CD14-positive monocyte (primary cell): Measurements from ENCODE around the gene PHF13. TPM values are rescaled to one million over a fixed set of nuclear protein-coding genes. Genes with fewer than 3 reads are reported as not detected.

Experiments
- DNase-seq, 3 donors: peaks; one replicate each; pipeline ENCODE4 v3.0.0-alpha.2; 2011 to 2022
- H2AFZ ChIP-seq: 2 replicates; pipeline ENCODE4 v1.6.0; 2012; ENCODE audit warnings: mild to moderate bottlenecking, low read depth, low read length, inconsistent platforms; ENCODE audit not compliant: insufficient read depth, poor library complexity, severe bottlenecking
- H3K27ac ChIP-seq, 2 donors: 1 replicate in 1 of 2; 2 replicates in 1 of 2; pipeline ENCODE4 v1.5.1; 2012 to 2013; ENCODE audit warnings: low read length in 2 of 2, control low read depth in 1 of 2, inconsistent platforms in 1 of 2, low read depth in 1 of 2, mild to moderate bottlenecking in 1 of 2
- H3K27me3 ChIP-seq, 2 donors: one replicate each; pipeline versions ENCODE4 v1.6.0 to v1.6.1; 2011 to 2013; ENCODE audit warnings: low read length in 2 of 2; ENCODE audit not compliant: control insufficient read depth in 2 of 2, insufficient read depth in 2 of 2
- H3K36me3 ChIP-seq, 2 donors: replicated peaks in 1 of 2; 1 replicate in 1 of 2; 2 replicates in 1 of 2; pipeline versions ENCODE4 v1.5.1 to v1.6.1; 2012 to 2013; ENCODE audit warnings: low read length in 2 of 2, control low read depth in 1 of 2, inconsistent platforms in 1 of 2, mild to moderate bottlenecking in 1 of 2; ENCODE audit not compliant: insufficient read depth in 2 of 2, control insufficient read depth in 1 of 2
- H3K4me1 ChIP-seq, 2 donors: 1 replicate in 1 of 2; 2 replicates in 1 of 2; pipeline versions ENCODE4 v1.5.1 to v1.6.1; 2012 to 2013; ENCODE audit warnings: low read length in 2 of 2, control low read depth in 1 of 2, inconsistent platforms in 1 of 2, mild to moderate bottlenecking in 1 of 2, moderate library complexity in 1 of 2; ENCODE audit not compliant: insufficient read depth in 2 of 2, control insufficient read depth in 1 of 2
- H3K4me2 ChIP-seq: replicated peaks from 2 replicates; pipeline ENCODE3; 2012; ENCODE audit warnings: low read length, moderate library complexity, mild to moderate bottlenecking; ENCODE audit not compliant: poor library complexity, severe bottlenecking; ENCODE audit errors: extremely low read depth
- H3K4me3 ChIP-seq, 3 experiments: fragments of 200-600 bp in 1 of 3; sonication (generic) in 1 of 3; replicated peaks in 1 of 3; 1 replicate in 2 of 3; 2 replicates in 1 of 3; pipeline ENCODE4 v1.5.1; 2011 to 2013; ENCODE audit warnings: low read length in 3 of 3, mild to moderate bottlenecking in 3 of 3, control low read depth in 2 of 3, low read depth in 2 of 3, inconsistent platforms in 1 of 3, moderate library complexity in 1 of 3
- H3K79me2 ChIP-seq: 2 replicates; pipeline ENCODE4 v1.6.0; 2012; ENCODE audit warnings: mild to moderate bottlenecking, control low read depth, inconsistent platforms, low read length, moderate library complexity; ENCODE audit not compliant: insufficient read depth
- H3K9ac ChIP-seq: 2 replicates; pipeline ENCODE4 v1.6.0; 2017; ENCODE audit warnings: low read length, mild to moderate bottlenecking; ENCODE audit not compliant: insufficient read depth, poor library complexity, severe bottlenecking
- H3K9me3 ChIP-seq, 2 donors: replicated peaks in 1 of 2; 1 replicate in 1 of 2; 2 replicates in 1 of 2; pipeline versions ENCODE4 v1.5.1 to v1.6.1; 2012 to 2013; ENCODE audit warnings: low read length in 2 of 2, control low read depth in 1 of 2; ENCODE audit not compliant: control insufficient read depth in 1 of 2, insufficient read depth in 1 of 2
- H4K20me1 ChIP-seq: 2 replicates; pipeline ENCODE4 v1.6.0; 2012; ENCODE audit warnings: mild to moderate bottlenecking, low read length, control low read depth, moderate library complexity; ENCODE audit not compliant: insufficient read depth
- H3K27ac Mint-ChIP-seq, 7 donors: one replicate each; pipeline ENCODE4 v1.8.0; 2020; ENCODE audit warnings: mild to moderate bottlenecking in 7 of 7, mixed read lengths in 7 of 7, moderate library complexity in 6 of 7, inconsistent platforms in 2 of 7
- H3K27me3 Mint-ChIP-seq, 3 donors: one replicate each; pipeline ENCODE4 v1.8.0; 2021 to 2022; ENCODE audit warnings: low read depth in 3 of 3, mild to moderate bottlenecking in 3 of 3, mixed read lengths in 3 of 3, moderate library complexity in 3 of 3, inconsistent platforms in 1 of 3
- H3K36me3 Mint-ChIP-seq, 2 donors: one replicate each; pipeline ENCODE4 v1.8.0; 2020; ENCODE audit warnings: mixed read lengths in 2 of 2, inconsistent platforms in 1 of 2, mild to moderate bottlenecking in 1 of 2
- H3K4me1 Mint-ChIP-seq: one replicate; pipeline ENCODE4 v1.8.0; 2020; ENCODE audit warnings: mild to moderate bottlenecking, mixed read lengths
- H3K4me3 Mint-ChIP-seq, 2 donors: one replicate each; pipeline ENCODE4 v1.8.0; 2020; ENCODE audit warnings: mild to moderate bottlenecking in 2 of 2, mixed read lengths in 2 of 2, moderate library complexity in 1 of 2
- H3K9me3 Mint-ChIP-seq, 7 donors: one replicate each; pipeline ENCODE4 v1.8.0; 2020 to 2022; ENCODE audit warnings: mixed read lengths in 7 of 7, mild to moderate bottlenecking in 6 of 7, moderate library complexity in 6 of 7, inconsistent platforms in 2 of 7
- WGBS: methylation state at CpG from one replicate; pipeline ENCODE4 v1.1.5; 2013; ENCODE audit warnings: missing lambda C conversion rate; ENCODE audit not compliant: insufficient coverage; 5-methylcytosine and 5-hydroxymethylcytosine counted together
- intact Hi-C, 2 donors: fragments of 100-400 bp; cut with micrococcal nuclease; formaldehyde crosslinking; loops; one replicate each; pipeline versions ENCODE4 v1.15.0 to v1.15.1; 2023
- polyA plus RNA-seq, 3 donors: library from polyadenylated mRNA; depleted of rRNA in 1 of 3; unstranded in 2 of 3; stranded (reverse) in 1 of 3; fragments of 300-500 nt in 2 of 3; fragments of >200 nt in 1 of 3; fragmentation: Illumina TruSeq in 2 of 3; gene quantifications; 1 replicate in 2 of 3; 2 replicates in 1 of 3; pipeline ENCODE4 v1.2.3, GENCODE V29; 2012 to 2021
- TF ChIP-seq, protein P1 (sequence below): fragments of 200-600 bp; IDR thresholded peaks from one replicate; pipeline ENCODE4 v1.8.0; 2022; ENCODE audit warnings: antibody characterized with exemption, mild to moderate bottlenecking

PHF13 gene
- polyA plus RNA-seq, 3 donors, result 1.0 to 7.3 (median 1.7) TPM

DNA sequence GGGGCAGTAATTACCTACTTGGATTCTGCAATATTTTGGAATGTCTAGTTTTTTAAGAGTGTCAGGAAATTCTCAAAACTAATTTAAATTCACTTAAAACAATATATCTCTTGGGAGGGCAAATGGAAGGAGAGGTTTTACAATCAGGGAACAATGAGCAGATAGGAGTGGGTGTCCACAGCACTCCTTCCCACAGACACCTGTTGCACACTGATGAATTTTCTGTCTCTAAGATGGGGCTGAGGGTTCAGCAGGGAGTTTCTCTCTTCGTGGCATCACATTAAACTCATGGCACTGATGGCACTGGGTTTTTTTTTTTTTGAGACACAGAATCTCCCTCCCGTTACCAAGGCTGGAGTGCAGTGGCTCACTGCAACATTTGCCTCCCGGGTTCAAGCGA, 5.5 kb downstream of the PHF13 start:
- Histone ChIP-seq H3K36me3 (peaks cover 23 to 41% of the 10 kb centered on the region in 2 donors), H4K20me1 (peaks cover 6% of the 10 kb centered on the region), H3K9me3 (no peaks in the 10 kb centered on the region), H3K4me3 (no peak overlapping the region), H3K27me3 (peaks cover 5 to 7% of the 10 kb centered on the region in 2 donors), H2AFZ (no peak overlapping the region), H3K4me2 (no peak overlapping the region), H3K27ac (no peak overlapping the region), H3K79me2 (peaks cover 6% of the 10 kb centered on the region), H3K4me1 (peaks cover 6 to 7% of the 10 kb centered on the region in 2 donors), H3K9ac (no peak overlapping the region)
- DNase-seq, result no peak
- 100% methylated on average over 1 of the region's 4 CpGs for WGBS
- Mint-ChIP-seq H3K4me1 (peaks cover 6% of the 10 kb centered on the region), H3K27me3 (peaks cover 10 to 13% (median 12%) of the 10 kb centered on the region in 3 donors), H3K36me3 (peaks cover 40 to 59% of the 10 kb centered on the region in 2 donors), H3K27ac (no peak overlapping the region), H3K9me3 (peaks cover 0 to 4% (median 0%) of the 10 kb centered on the region in 7 donors), H3K4me3 (no peak overlapping the region)
- TF ChIP-seq, protein P1, sequence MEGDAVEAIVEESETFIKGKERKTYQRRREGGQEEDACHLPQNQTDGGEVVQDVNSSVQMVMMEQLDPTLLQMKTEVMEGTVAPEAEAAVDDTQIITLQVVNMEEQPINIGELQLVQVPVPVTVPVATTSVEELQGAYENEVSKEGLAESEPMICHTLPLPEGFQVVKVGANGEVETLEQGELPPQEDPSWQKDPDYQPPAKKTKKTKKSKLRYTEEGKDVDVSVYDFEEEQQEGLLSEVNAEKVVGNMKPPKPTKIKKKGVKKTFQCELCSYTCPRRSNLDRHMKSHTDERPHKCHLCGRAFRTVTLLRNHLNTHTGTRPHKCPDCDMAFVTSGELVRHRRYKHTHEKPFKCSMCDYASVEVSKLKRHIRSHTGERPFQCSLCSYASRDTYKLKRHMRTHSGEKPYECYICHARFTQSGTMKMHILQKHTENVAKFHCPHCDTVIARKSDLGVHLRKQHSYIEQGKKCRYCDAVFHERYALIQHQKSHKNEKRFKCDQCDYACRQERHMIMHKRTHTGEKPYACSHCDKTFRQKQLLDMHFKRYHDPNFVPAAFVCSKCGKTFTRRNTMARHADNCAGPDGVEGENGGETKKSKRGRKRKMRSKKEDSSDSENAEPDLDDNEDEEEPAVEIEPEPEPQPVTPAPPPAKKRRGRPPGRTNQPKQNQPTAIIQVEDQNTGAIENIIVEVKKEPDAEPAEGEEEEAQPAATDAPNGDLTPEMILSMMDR, result no peak
- intact Hi-C loops, result loop anchor here in 1 of 2 donors (5.0 kb wide), 1 partner anchor 37 kb away; no protein-coding TSS in a partner anchor

DNA sequence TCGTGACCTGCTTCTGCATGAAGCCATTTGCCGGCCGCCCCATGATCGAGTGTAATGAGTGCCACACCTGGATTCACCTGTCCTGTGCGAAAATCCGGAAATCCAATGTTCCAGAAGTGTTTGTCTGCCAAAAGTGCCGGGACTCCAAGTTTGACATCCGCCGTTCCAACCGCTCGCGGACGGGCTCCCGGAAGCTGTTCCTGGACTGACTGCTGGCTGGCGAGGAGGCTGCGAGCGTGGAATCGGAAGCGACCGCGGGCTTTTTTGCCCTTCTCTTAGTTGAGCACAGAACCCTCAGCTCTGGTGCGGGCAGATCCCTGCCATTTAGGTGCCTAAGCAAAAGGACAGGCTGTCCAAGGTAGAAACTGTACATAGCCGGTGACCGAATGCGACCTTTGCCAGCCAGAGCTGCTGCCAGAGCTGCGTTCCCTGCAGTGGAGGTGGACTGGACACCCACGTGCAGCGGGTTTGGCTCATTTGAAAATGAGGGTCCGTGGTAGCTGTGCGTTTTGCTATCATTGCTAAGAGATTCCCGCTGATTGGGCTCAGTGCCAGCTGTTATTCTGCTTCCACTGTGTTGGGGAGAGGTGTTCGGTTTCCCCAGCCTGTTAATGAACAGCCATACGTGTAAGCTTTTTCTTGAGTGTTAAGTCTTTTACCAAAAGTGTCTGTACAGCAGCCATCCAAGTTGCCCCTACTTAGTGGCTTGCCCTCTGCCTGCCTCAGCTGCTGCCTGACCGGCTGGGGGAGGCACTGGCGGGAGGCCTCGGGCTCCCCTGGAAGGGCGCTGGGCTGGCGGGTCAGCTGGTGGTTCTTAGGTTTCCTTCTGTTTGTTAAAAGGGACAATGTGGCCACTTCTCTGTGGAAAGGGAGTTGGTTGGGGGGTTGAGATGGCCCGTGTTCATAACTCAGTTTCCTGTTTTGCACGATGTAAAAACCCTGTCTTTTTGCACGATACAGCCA, 8.2 kb downstream of the PHF13 start:
- H3K27me3 ChIP-seq, result no peaks in the 10 kb centered on the region
- Mint-ChIP-seq H3K27ac (no peak overlapping the region), H3K9me3 (no peaks in the 10 kb centered on the region), H3K36me3 (peaks cover 34 to 60% of the 10 kb centered on the region in 2 donors), H3K4me3 (no peak overlapping the region), H3K27me3 (peaks cover 0 to 2% (median 0%) of the 10 kb centered on the region in 3 donors), H3K4me1 (peaks cover 15% of the 10 kb centered on the region)
- intact Hi-C loops, result loop anchor here in 1 of 2 donors (5.0 to 10.0 kb wide), 2 partner anchors 64 to 163 kb away; partner anchors contain the start of genes CAMTA1 and TAS1R1
- H3K4me3 ChIP-seq, result no peak overlapping the region
- no peak for DNase-seq
- peaks cover 14 to 17% of the 10 kb centered on the region in 2 donors for H3K4me1 ChIP-seq
- no peak overlapping the region for H2AFZ ChIP-seq
- H3K9me3 ChIP-seq, result no peaks in the 10 kb centered on the region
- peaks cover 23 to 43% of the 10 kb centered on the region in 2 donors for H3K36me3 ChIP-seq
- no peak overlapping the region for H3K27ac ChIP-seq
- WGBS, result 94% methylated on average over 39 of the region's 41 CpGs
- no peak overlapping the region for H3K4me2 ChIP-seq
- no peak overlapping the region for H3K9ac ChIP-seq
- H3K79me2 ChIP-seq, result peaks cover 21% of the 10 kb centered on the region
- peaks cover 8% of the 10 kb centered on the region for H4K20me1 ChIP-seq
- TF ChIP-seq, protein P1, result no peak
